ENCODE results near the gene F13A1. TPM values are rescaled to one million over a fixed set of nuclear protein-coding genes. Genes with fewer than 3 reads are reported as not detected.

Gene F13A1
- polyA plus RNA-seq, 1 donor (not counting 4 experiments of a cell fraction or from before 2014, with no cell fraction given) = not detected

GRCh38 chr6:6331946-6332601, 11.6 kb upstream of the F13A1 start:
- no peak for FAIRE-seq
- Histone ChIP-seq H3K4me2 (ENCODE audit: control insufficient read depth, extremely low read depth, insufficient read depth, low read depth, low read length) (no peak overlapping the region), H3K79me2 (ENCODE audit: control insufficient read depth, insufficient read depth, low read length) (no peaks in the 10 kb centered on the region), H3K27ac (ENCODE audit: control insufficient read depth, insufficient read depth, low read length) (no peak overlapping the region), H3K9ac (ENCODE audit: control insufficient read depth, extremely low read depth, insufficient read depth, low read length) (no peak overlapping the region), H3K4me1 (ENCODE audit: control insufficient read depth, extremely low read depth, insufficient read depth, low read length) (no peaks in the 10 kb centered on the region), H3K9me1 (ENCODE audit: control insufficient read depth, extremely low read depth, insufficient read depth, low read length) (no peaks in the 10 kb centered on the region), H2AFZ (ENCODE audit: control insufficient read depth, low read length) (no peak overlapping the region), H4K20me1 (ENCODE audit: control insufficient read depth, extremely low read depth, insufficient read depth, low read length) (no peaks in the 10 kb centered on the region), H3K4me3 (ENCODE audit: control insufficient read depth in 2 of 3, extremely low read depth in 1 of 3, insufficient read depth in 2 of 3, low read depth in 1 of 3, low read length in 3 of 3) (no peak overlapping the region), H3K36me3 (ENCODE audit: control insufficient read depth in 2 of 2, extremely low read depth in 1 of 2, insufficient read depth in 2 of 2, low read length in 2 of 2) (no peaks in the 10 kb centered on the region), H3K9me3 (ENCODE audit: control insufficient read depth, low read depth, low read length) (no peaks in the 10 kb centered on the region), H3K27me3 (ENCODE audit: control insufficient read depth, extremely low read depth, insufficient read depth, low read length) (no peaks in the 10 kb centered on the region)
- dilution Hi-C loops (cut with MboI; ENCODE audit: extremely low pct_ligation_motif_present, low sequenced_read_pairs) = no loop called here
- no peak for TF ChIP-seq EZH2 (IDR thresholded peaks at IDR 0.05; ENCODE audit: low read length)
- no peak for TF ChIP-seq CTCF (optimal IDR thresholded peaks at IDR 0.05 in 1 of 3, IDR thresholded peaks at IDR 0.05 in 1 of 3, conservative IDR thresholded peaks at IDR 0.05 in 1 of 3; ENCODE audit: extremely low read depth in 1 of 3, insufficient read depth in 2 of 3, low read length in 3 of 3)
- no peak for DNase-seq (ENCODE audit: low read depth, low spot score)

DNA sequence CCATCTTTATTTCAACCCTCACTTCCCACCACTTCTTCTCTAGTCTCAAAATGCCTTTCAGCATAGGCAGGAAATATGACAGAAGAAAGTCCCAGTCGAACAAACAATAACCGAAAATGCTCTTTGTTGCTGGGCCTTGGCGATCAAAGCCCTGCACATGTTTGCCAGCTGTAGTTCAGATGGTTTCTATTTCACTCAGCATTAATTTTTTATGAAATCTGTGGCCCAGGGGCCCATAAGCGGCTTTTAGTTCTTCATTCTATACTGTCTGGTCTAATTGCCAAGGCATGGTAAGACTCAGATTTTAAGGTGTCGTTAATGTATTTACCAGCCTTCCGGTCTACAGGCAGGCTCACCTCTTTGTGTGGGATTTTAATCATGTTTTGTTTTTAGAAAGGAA, 10.9 kb upstream of the F13A1 start:
- Histone ChIP-seq H2AFZ (ENCODE audit: control insufficient read depth, low read length) (no peak overlapping the region), H3K27ac (ENCODE audit: control insufficient read depth, insufficient read depth, low read length) (no peak overlapping the region), H3K36me3 (ENCODE audit: control insufficient read depth in 2 of 2, extremely low read depth in 1 of 2, insufficient read depth in 2 of 2, low read length in 2 of 2) (no peaks in the 10 kb centered on the region), H3K9me3 (ENCODE audit: control insufficient read depth, low read depth, low read length) (no peaks in the 10 kb centered on the region), H3K9ac (ENCODE audit: control insufficient read depth, extremely low read depth, insufficient read depth, low read length) (no peak overlapping the region), H3K79me2 (ENCODE audit: control insufficient read depth, insufficient read depth, low read length) (no peaks in the 10 kb centered on the region), H4K20me1 (ENCODE audit: control insufficient read depth, extremely low read depth, insufficient read depth, low read length) (no peaks in the 10 kb centered on the region), H3K4me1 (ENCODE audit: control insufficient read depth, extremely low read depth, insufficient read depth, low read length) (no peaks in the 10 kb centered on the region), H3K9me1 (ENCODE audit: control insufficient read depth, extremely low read depth, insufficient read depth, low read length) (no peaks in the 10 kb centered on the region), H3K27me3 (ENCODE audit: control insufficient read depth, extremely low read depth, insufficient read depth, low read length) (no peaks in the 10 kb centered on the region), H3K4me2 (ENCODE audit: control insufficient read depth, extremely low read depth, insufficient read depth, low read depth, low read length) (no peak overlapping the region), H3K4me3 (ENCODE audit: control insufficient read depth in 2 of 3, extremely low read depth in 1 of 3, insufficient read depth in 2 of 3, low read depth in 1 of 3, low read length in 3 of 3) (no peak overlapping the region)
- no peak for FAIRE-seq
- TF ChIP-seq CTCF (optimal IDR thresholded peaks at IDR 0.05 in 1 of 3, IDR thresholded peaks at IDR 0.05 in 1 of 3, conservative IDR thresholded peaks at IDR 0.05 in 1 of 3; ENCODE audit: extremely low read depth in 1 of 3, insufficient read depth in 2 of 3, low read length in 3 of 3) (no peak), EZH2 (IDR thresholded peaks at IDR 0.05; ENCODE audit: low read length) (no peak)
- dilution Hi-C loops (cut with MboI; ENCODE audit: extremely low pct_ligation_motif_present, low sequenced_read_pairs) = no loop called here
- no peak for DNase-seq (ENCODE audit: low read depth, low spot score)

Data from keratinocyte (primary cell).